ENCODE results near the gene WWP2.

DNA sequence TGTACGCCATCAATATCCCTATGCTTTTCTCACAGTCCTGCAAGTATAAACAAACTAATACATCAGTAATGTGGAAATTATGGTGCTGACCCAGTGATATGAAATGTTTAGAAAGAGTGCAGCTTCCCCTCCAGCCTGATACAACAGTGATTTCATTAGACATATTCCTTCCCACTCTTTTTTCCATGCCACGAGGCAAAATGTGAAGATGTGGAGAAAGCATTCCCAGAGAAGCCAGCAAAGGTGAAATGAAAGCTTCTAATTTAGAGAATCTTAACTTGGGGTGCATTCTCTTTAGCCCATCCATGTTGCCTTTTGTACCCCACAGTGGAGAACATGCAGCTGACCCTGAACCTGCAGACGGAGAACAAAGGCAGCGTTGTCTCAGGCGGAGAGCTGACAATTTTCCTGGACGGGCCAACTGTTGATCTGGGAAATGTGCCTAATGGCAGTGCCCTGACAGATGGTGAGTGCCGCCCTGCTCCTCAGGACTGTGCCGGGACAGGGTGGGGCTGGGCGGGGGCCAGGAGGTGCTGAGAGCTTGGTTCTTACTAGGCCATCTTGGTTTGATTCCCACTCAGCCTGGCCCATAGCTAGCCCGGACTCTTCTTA is 77.8 kb downstream of the WWP2 start:
- TF ChIP-seq, protein P1, sequence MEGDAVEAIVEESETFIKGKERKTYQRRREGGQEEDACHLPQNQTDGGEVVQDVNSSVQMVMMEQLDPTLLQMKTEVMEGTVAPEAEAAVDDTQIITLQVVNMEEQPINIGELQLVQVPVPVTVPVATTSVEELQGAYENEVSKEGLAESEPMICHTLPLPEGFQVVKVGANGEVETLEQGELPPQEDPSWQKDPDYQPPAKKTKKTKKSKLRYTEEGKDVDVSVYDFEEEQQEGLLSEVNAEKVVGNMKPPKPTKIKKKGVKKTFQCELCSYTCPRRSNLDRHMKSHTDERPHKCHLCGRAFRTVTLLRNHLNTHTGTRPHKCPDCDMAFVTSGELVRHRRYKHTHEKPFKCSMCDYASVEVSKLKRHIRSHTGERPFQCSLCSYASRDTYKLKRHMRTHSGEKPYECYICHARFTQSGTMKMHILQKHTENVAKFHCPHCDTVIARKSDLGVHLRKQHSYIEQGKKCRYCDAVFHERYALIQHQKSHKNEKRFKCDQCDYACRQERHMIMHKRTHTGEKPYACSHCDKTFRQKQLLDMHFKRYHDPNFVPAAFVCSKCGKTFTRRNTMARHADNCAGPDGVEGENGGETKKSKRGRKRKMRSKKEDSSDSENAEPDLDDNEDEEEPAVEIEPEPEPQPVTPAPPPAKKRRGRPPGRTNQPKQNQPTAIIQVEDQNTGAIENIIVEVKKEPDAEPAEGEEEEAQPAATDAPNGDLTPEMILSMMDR (optimal IDR thresholded peaks at IDR 0.05 in 1 of 3, IDR thresholded peaks at IDR 0.05 in 1 of 3, conservative IDR thresholded peaks at IDR 0.05 in 1 of 3; ENCODE audit: extremely low read depth in 1 of 3, insufficient read depth in 2 of 3, low read length in 3 of 3): no peak
- TF ChIP-seq EZH2 (IDR thresholded peaks at IDR 0.05; ENCODE audit: low read length): no peak

Measured in keratinocyte (primary cell).